HL-60/S4 (cell line): ENCODE results near the gene ZNF112.

Experiments
- in situ Hi-C: fragments of 300-500 bp; cut with MboI; formaldehyde crosslinking; loops from 2 replicates; pipeline ENCODE4 v1.14.3; 2022; ENCODE audit warnings: low sequenced_read_pairs

The ZNF112 gene

GRCh38 chr19:44284968-44285367, 71.5 kb downstream of the ZNF112 start:
- in situ Hi-C loops, result no loop called here

GRCh38 chr19:44282846-44283245, 73.6 kb downstream of the ZNF112 start:
- in situ Hi-C loops, result no loop called here

- in situ Hi-C loops, result no loop called here
These were observed 75.6 kb downstream of the ZNF112 start for GRCh38 chr19:44280916-44281315.

- in situ Hi-C loops, result no loop called here
These were observed 78.2 kb downstream of the ZNF112 start for GRCh38 chr19:44278181-44278690.

- in situ Hi-C loops, result no loop called here
These were observed 79.1 kb downstream of the ZNF112 start for GRCh38 chr19:44277331-44277730.
